K562 (cell line): ENCODE measurements around the gene PITPNM3. TPM values are rescaled to one million over a fixed set of nuclear protein-coding genes. Genes with fewer than 3 reads are reported as not detected.

Experiments used
- ATAC-seq: fragments of 200-7000 bp; cut with Tn5 transposase; 3 replicates; pipeline ENCODE4 v1.9.1; 2020; ENCODE audit warnings: moderate library complexity
- BruUV-seq: library from RNA; stranded (reverse); fragments of 400-500 nt; replicated peaks from 2 replicates; lab custom pipeline; 2021; lab: Mats Ljungman, UMichigan
- CTCF ChIA-PET: fragments of 300-600 bp; formaldehyde crosslinking; extraction: SDS; loops from one replicate; lab custom pipeline; 2021; ENCODE audit warnings: low intra/inter-chr PET ratio; lab: Yijun Ruan, JAX
- POLR2A ChIA-PET: fragments of 300-600, 350-650 bp; sonication (Branson Sonifier 250); formaldehyde crosslinking; extraction: SDS; loops from one replicate; lab custom pipeline; 2021; ENCODE audit warnings: antibody characterized with exemption, inconsistent platforms; lab: Yijun Ruan, JAX
- DNase-seq, 4 experiments: peaks; one replicate each; pipeline versions ENCODE4 v3.0.0 to v3.0.0-alpha.2; 2011 to 2018; ENCODE audit warnings: low spot score in 3 of 4, mixed read lengths in 3 of 4; ENCODE audit errors: extremely low read depth in 1 of 4
- FAIRE-seq: peaks from 2 replicates; lab custom pipeline; 2011; peaks lifted over from hg19 to GRCh38; lab: Jason Lieb, UNC
- H2AFZ ChIP-seq: 2 replicates; pipeline ENCODE4 v1.6.0; 2011; ENCODE audit warnings: low read depth, low read length, control low read depth, inconsistent platforms
- H3K27ac ChIP-seq: fragments of 200-600 bp; 3 replicates; pipeline ENCODE4 v1.8.0; 2011; ENCODE audit warnings: low read depth, mild to moderate bottlenecking, control low read depth, inconsistent platforms, low read length, moderate library complexity, mixed read lengths; ENCODE audit errors: extremely low read depth
- H3K27me3 ChIP-seq, 2 experiments: fragments of 300-600 bp in 1 of 2; 2 replicates in 1 of 2; 3 replicates in 1 of 2; pipeline versions ENCODE4 v1.6.0 to v1.8.0; 2011; ENCODE audit warnings: inconsistent platforms in 2 of 2, low read length in 2 of 2, mild to moderate bottlenecking in 1 of 2, mixed read lengths in 1 of 2, moderate library complexity in 1 of 2; ENCODE audit not compliant: control insufficient read depth in 2 of 2, insufficient read depth in 2 of 2
- H3K36me3 ChIP-seq: fragments of 300-600 bp; 3 replicates; pipeline ENCODE4 v1.8.0; 2011; ENCODE audit warnings: mild to moderate bottlenecking, low read length, inconsistent platforms; ENCODE audit not compliant: control insufficient read depth, insufficient read depth
- H3K4me1 ChIP-seq, 2 experiments: fragments of 200-600 bp in 1 of 2; replicated peaks in 1 of 2; 2 replicates in 1 of 2; 3 replicates in 1 of 2; pipeline versions ENCODE4 v1.5.1 to v1.8.0; 2011; ENCODE audit warnings: inconsistent platforms in 2 of 2, low read length in 2 of 2, mild to moderate bottlenecking in 1 of 2, mixed read lengths in 1 of 2, moderate library complexity in 1 of 2; ENCODE audit not compliant: control insufficient read depth in 2 of 2, insufficient read depth in 2 of 2
- H3K4me2 ChIP-seq: 2 replicates; pipeline ENCODE4 v1.6.1; 2011; ENCODE audit warnings: low read length, control low read depth, inconsistent platforms, mixed read lengths; ENCODE audit not compliant: insufficient read depth
- H3K4me3 ChIP-seq: fragments of 200-600 bp; sonication (generic), shearing (Covaris generic); 2 replicates; pipeline ENCODE4 v1.5.1; 2016; ENCODE audit warnings: control low read depth, inconsistent platforms
- H3K79me2 ChIP-seq: fragments of 200-600 bp; 3 replicates; pipeline ENCODE4 v1.8.0; 2011; ENCODE audit warnings: low read length, inconsistent platforms; ENCODE audit not compliant: control insufficient read depth, insufficient read depth
- H3K9ac ChIP-seq, 2 experiments: 2 replicates each; pipeline versions ENCODE4 v1.6.0 to v1.6.1; 2011; ENCODE audit warnings: low read depth in 2 of 2, low read length in 2 of 2, control low read depth in 1 of 2, inconsistent platforms in 1 of 2, mild to moderate bottlenecking in 1 of 2, mixed read lengths in 1 of 2; ENCODE audit not compliant: insufficient read depth in 1 of 2
- H3K9me1 ChIP-seq: one replicate; pipeline ENCODE4 v1.6.0; 2011; ENCODE audit warnings: inconsistent platforms, mild to moderate bottlenecking, low read length, moderate library complexity; ENCODE audit not compliant: control insufficient read depth, insufficient read depth
- H3K9me3 ChIP-seq: replicated peaks from 2 replicates; pipeline ENCODE4 v1.5.1; 2011; ENCODE audit warnings: low read depth, low read length, inconsistent platforms; ENCODE audit not compliant: control insufficient read depth, insufficient read depth
- H4K20me1 ChIP-seq: replicated peaks from 2 replicates; pipeline ENCODE4 v1.6.1; 2011; ENCODE audit warnings: low read length, inconsistent platforms, mixed read lengths; ENCODE audit not compliant: control insufficient read depth, insufficient read depth
- BRCA1 ChIP-seq, 2 experiments: fragments of 450-650 bp in 1 of 2; sonication (generic) in 1 of 2; formaldehyde crosslinking in 1 of 2; IDR thresholded peaks; 2 replicates each; pipeline versions ENCODE4 v1.5.0 to v1.6.1; 2017 to 2020; ENCODE audit warnings: mild to moderate bottlenecking in 1 of 2, missing genetic modification reagents in 1 of 2
- BRD9 ChIP-seq: fragments of 450-650 bp; IDR thresholded peaks from 2 replicates; pipeline ENCODE4 v1.6.1; 2018; ENCODE audit warnings: low read depth; ENCODE audit not compliant: partially characterized antibody
- ETV5 ChIP-seq: sonication (generic); formaldehyde crosslinking; IDR thresholded peaks from 2 replicates; pipeline ENCODE4 v1.4.0; 2020; ENCODE audit warnings: low read depth, mild to moderate bottlenecking, missing genetic modification reagents
- GTF2E2 ChIP-seq: fragments of 200-800 bp; sonication (Bioruptor generic); IDR thresholded peaks from 2 replicates; pipeline ENCODE4 v1.6.1; 2016; ENCODE audit warnings: missing genetic modification characterization, missing compliant biosample characterization
- HSF4 ChIP-seq: fragments of 250-450 bp; sonication (Bioruptor Pico); IDR thresholded peaks from 2 replicates; pipeline ENCODE4 v2.1.2; 2022; ENCODE audit warnings: mild to moderate bottlenecking, moderate library complexity, borderline replicate concordance
- NR2C2 ChIP-seq, 2 experiments: fragments of 200-800 bp in 1 of 2; sonication (Bioruptor generic) in 1 of 2; sonication (generic) in 1 of 2; formaldehyde crosslinking in 1 of 2; IDR thresholded peaks; 2 replicates each; pipeline versions ENCODE4 v1.6.1 to v1.8.0; 2016 to 2022; ENCODE audit warnings: mild to moderate bottlenecking in 1 of 2, missing compliant biosample characterization in 1 of 2, missing genetic modification characterization in 1 of 2, missing genetic modification reagents in 1 of 2
- PHB ChIP-seq: fragments of 250-450 bp; sonication (Bioruptor Pico); IDR thresholded peaks from 2 replicates; pipeline ENCODE4 v1.5.0; 2021
- PHF21A ChIP-seq: fragments of 450-650 bp; IDR thresholded peaks from 2 replicates; pipeline ENCODE4 v1.6.1; 2017; ENCODE audit warnings: low read depth, borderline replicate concordance
- RNF2 ChIP-seq: sonication (generic); IDR thresholded peaks from 2 replicates; pipeline ENCODE4 v1.6.1; 2016
- SMAD2 ChIP-seq: fragments of 150-350 bp; IDR thresholded peaks from 2 replicates; pipeline ENCODE4 v1.6.1; 2014; ENCODE audit warnings: low read depth, mild to moderate bottlenecking, low read length
- TRIM24 ChIP-seq, 2 experiments: fragments of 450-650 bp; IDR thresholded peaks; 2 replicates each; pipeline ENCODE4 v1.6.1; 2016
- WGBS: fragments of 100-300 bp; shearing (Covaris generic); methylation state at CpG from one replicate; pipeline ENCODE4 v1.1.6; 2016; ENCODE audit warnings: low coverage, mixed read lengths; ENCODE audit not compliant: insufficient coverage; ENCODE audit errors: missing lambda C conversion rate; 5-methylcytosine and 5-hydroxymethylcytosine counted together
- in situ Hi-C: fragments of 300-500 bp; cut with MboI; formaldehyde crosslinking; loops from 4 replicates; pipeline ENCODE4 v1.15.0; 2018; ENCODE audit warnings: inconsistent platforms, mixed read lengths
- intact Hi-C: fragments of 100-400 bp; cut with micrococcal nuclease; formaldehyde crosslinking; loops from 2 replicates; pipeline ENCODE4 v1.14.2; 2022
- polyA plus RNA-seq, 8 experiments: library from polyadenylated mRNA; depleted of rRNA in 4 of 8; stranded (reverse) in 5 of 8; unstranded in 3 of 8; fragments of >200 nt; fragmentation: Nextera tagmentation in 2 of 8; fragmentation: Illumina TruSeq in 1 of 8; extraction: Ambion mirVana in 2 of 8; extraction: Trizol in 1 of 8; gene quantifications; 2 replicates each; pipeline versions ENCODE4 v1.2.1 to v1.2.3, GENCODE V29; 2011 to 2014; ENCODE audit warnings: inconsistent platforms in 1 of 8, missing spikeins in 1 of 8
- total RNA-seq, 7 experiments: library from RNA; depleted of rRNA in 6 of 7; stranded (reverse); fragments of >200 nt in 6 of 7; fragmentation: Illumina TruSeq in 2 of 7; extraction: Trizol in 2 of 7; gene quantifications; 2 replicates each; pipeline versions ENCODE4 v1.2.1 to v1.2.3, GENCODE V29; 2011 to 2021; ENCODE audit warnings: low replicate concordance in 1 of 7
- TF ChIP-seq, protein P1 (sequence below): fragments of 200-800 bp; sonication (Bioruptor generic); IDR thresholded peaks from 2 replicates; pipeline ENCODE4 v1.6.1; 2017; ENCODE audit warnings: missing genetic modification characterization, missing compliant biosample characterization
- TF ChIP-seq, protein P2 (sequence below), 2 experiments: fragments of 450-650 bp; conservative IDR thresholded peaks; 2 replicates each; pipeline ENCODE4 v1.6.1; 2017; ENCODE audit warnings: mild to moderate bottlenecking in 2 of 2, moderate library complexity in 2 of 2
- TF ChIP-seq, protein P3 (sequence below): IDR thresholded peaks from 3 replicates; pipeline ENCODE4 v1.6.1; 2011; ENCODE audit warnings: borderline replicate concordance, mild to moderate bottlenecking; ENCODE audit not compliant: insufficient read length, insufficient read depth

Gene PITPNM3
- total and polyA plus RNA-seq, 9 of the 15 experiments (the other 6 are each of a cell fraction or from before 2014, with no cell fraction given) = 0.14 to 0.38 (median 0.22) TPM; not detected in 2

DNA sequence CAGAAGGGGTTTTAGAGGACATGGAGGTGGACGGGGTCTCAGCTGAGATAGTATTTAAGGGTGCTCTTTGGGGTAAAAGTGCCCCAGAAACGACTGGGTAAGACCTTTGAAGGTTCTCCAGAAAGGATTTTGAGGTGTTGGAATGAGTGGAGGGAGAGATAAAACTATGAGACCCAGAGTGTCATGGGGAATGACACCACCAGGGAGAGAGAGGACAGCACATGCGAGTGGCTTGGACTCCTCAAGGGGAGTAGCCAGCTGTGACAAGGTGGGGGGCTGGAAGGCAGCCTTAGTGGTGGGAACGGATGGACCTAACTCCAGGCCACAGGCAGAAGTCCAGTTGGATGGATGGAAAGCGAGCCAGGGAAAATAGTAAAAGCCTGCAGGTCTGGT lies 19.2 kb upstream of the PITPNM3 start:
- Histone ChIP-seq H2AFZ (peak overlapping the region; percentile 79), H3K79me2 (no peaks in the 10 kb centered on the region), H4K20me1 (no peaks in the 10 kb centered on the region), H3K4me2 (peak overlapping the region; percentile 63), H3K36me3 (peaks cover 10% of the 10 kb centered on the region; the same call in 2 of the 3 replicates), H3K9me1 (peaks cover 3% of the 10 kb centered on the region), H3K27me3 (no peaks in the 10 kb centered on the region), H3K9ac (peak overlapping the region; percentile 56 to 70; a peak in 3 of 4 replicates), H3K9me3 (no peaks in the 10 kb centered on the region), H3K4me1 (peaks cover 15 to 19% of the 10 kb centered on the region in 2 experiments), H3K4me3 (no peak overlapping the region), H3K27ac (peak overlapping the region; percentile 80)
- WGBS = 43% methylated on average over 4 of the region's 5 CpGs
- FAIRE-seq (no peak), ATAC-seq (peak; percentile 55), DNase-seq (peak in 2 of 4 experiments; percentile 15 to 21)
- intact Hi-C loops = no loop called here
- POLR2A ChIA-PET = interaction anchor here (1.0 kb wide), 1 partner anchor 12 kb away, joined by 3 read pairs; no protein-coding TSS in a partner anchor
- CTCF ChIA-PET = no interaction called here
- TF ChIP-seq, protein P1, sequence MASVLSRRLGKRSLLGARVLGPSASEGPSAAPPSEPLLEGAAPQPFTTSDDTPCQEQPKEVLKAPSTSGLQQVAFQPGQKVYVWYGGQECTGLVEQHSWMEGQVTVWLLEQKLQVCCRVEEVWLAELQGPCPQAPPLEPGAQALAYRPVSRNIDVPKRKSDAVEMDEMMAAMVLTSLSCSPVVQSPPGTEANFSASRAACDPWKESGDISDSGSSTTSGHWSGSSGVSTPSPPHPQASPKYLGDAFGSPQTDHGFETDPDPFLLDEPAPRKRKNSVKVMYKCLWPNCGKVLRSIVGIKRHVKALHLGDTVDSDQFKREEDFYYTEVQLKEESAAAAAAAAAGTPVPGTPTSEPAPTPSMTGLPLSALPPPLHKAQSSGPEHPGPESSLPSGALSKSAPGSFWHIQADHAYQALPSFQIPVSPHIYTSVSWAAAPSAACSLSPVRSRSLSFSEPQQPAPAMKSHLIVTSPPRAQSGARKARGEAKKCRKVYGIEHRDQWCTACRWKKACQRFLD = peak; percentile 37; the same call in 1 of the 2 replicates
- TF ChIP-seq PHB (CRISPR knock-in tag) = no peak
- TF ChIP-seq GTF2E2 (tag) = no peak
- TF ChIP-seq, protein P2, sequence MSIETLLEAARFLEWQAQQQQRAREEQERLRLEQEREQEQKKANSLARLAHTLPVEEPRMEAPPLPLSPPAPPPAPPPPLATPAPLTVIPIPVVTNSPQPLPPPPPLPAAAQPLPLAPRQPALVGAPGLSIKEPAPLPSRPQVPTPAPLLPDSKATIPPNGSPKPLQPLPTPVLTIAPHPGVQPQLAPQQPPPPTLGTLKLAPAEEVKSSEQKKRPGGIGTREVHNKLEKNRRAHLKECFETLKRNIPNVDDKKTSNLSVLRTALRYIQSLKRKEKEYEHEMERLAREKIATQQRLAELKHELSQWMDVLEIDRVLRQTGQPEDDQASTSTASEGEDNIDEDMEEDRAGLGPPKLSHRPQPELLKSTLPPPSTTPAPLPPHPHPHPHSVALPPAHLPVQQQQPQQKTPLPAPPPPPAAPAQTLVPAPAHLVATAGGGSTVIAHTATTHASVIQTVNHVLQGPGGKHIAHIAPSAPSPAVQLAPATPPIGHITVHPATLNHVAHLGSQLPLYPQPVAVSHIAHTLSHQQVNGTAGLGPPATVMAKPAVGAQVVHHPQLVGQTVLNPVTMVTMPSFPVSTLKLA (conservative IDR thresholded peaks at IDR 0.05) = peak in 1 of 2 experiments; percentile 5; a peak in 2 of 4 replicates
- TF ChIP-seq TRIM24 (IDR thresholded peaks at IDR 0.05) = no peak
- TF ChIP-seq BRD9 = peak; percentile 7
- TF ChIP-seq HSF4 = no peak
- TF ChIP-seq SMAD2 = no peak
- no peak for TF ChIP-seq NR2C2 (CRISPR knock-in tag; IDR thresholded peaks at IDR 0.05)
- TF ChIP-seq NR2C2 (tag; IDR thresholded peaks at IDR 0.05) = peak; percentile 19; the same call in 1 of the 2 replicates
- 0 out of 2 replicates have a peak, but pooled peaks have one; percentile 6 for TF ChIP-seq ETV5 (CRISPR knock-in tag)
- 0 out of 2 replicates have a peak, but pooled peaks have one; percentile 2 for TF ChIP-seq RNF2
- TF ChIP-seq, protein P3, sequence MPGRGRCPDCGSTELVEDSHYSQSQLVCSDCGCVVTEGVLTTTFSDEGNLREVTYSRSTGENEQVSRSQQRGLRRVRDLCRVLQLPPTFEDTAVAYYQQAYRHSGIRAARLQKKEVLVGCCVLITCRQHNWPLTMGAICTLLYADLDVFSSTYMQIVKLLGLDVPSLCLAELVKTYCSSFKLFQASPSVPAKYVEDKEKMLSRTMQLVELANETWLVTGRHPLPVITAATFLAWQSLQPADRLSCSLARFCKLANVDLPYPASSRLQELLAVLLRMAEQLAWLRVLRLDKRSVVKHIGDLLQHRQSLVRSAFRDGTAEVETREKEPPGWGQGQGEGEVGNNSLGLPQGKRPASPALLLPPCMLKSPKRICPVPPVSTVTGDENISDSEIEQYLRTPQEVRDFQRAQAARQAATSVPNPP = no peak
- no peak for TF ChIP-seq BRCA1 (IDR thresholded peaks at IDR 0.05)
- TF ChIP-seq BRCA1 (CRISPR knock-in tag; IDR thresholded peaks at IDR 0.05) = no peak
- TF ChIP-seq PHF21A = no peak
- BruUV-seq = no TSS peak
- in situ Hi-C loops = no loop called here
